GM19351 (cell line): Measurements from ENCODE around the gene CTH.
"Not testable (repeated sequence)": the region's sequence is repeated elsewhere in the genome, so short reads cannot be mapped to it uniquely, and the experiment has no call there.

Source experiments
- ATAC-seq: cut with Tn5 transposase; IDR thresholded peaks from one replicate; pipeline ENCODE4 v1.9.1; 2021; ENCODE audit warnings: mild to moderate bottlenecking, moderate library complexity; ENCODE audit not compliant: unreplicated experiment

Gene CTH

GRCh38 chr1:70449049-70449448 is 38.0 kb downstream of the CTH start:
- no peak for ATAC-seq

GRCh38 chr1:70452164-70452939 is 41.3 kb downstream of the CTH start:
- ATAC-seq = not testable (repeated sequence)

GRCh38 chr1:70455291-70455690 is 44.2 kb downstream of the CTH start:
- ATAC-seq = no peak

GRCh38 chr1:70458131-70458530 is 47.1 kb downstream of the CTH start:
- no peak for ATAC-seq

- ATAC-seq = no peak
Measured at GRCh38 chr1:70459496-70460225, 48.6 kb downstream of the CTH start.

- ATAC-seq = not testable (repeated sequence)
Measured at GRCh38 chr1:70460740-70461713, 50.0 kb downstream of the CTH start.

- no peak for ATAC-seq
Measured at GRCh38 chr1:70462611-70463010, 51.5 kb downstream of the CTH start.

- ATAC-seq = no peak
Measured at GRCh38 chr1:70465911-70466310, 54.8 kb downstream of the CTH start.

GRCh38 chr1:70467531-70467930 is 56.5 kb downstream of the CTH start:
- no peak for ATAC-seq

GRCh38 chr1:70468180-70468579 is 57.1 kb downstream of the CTH start:
- no peak for ATAC-seq

GRCh38 chr1:70469184-70469583 is 58.1 kb downstream of the CTH start:
- ATAC-seq = not testable (repeated sequence)

- no peak for ATAC-seq
Measured at GRCh38 chr1:70475023-70475422, 64.0 kb downstream of the CTH start.

- no peak for ATAC-seq
Measured at GRCh38 chr1:70477090-70477489, 66.0 kb downstream of the CTH start.

- not testable (repeated sequence) for ATAC-seq
Measured at GRCh38 chr1:70477905-70478304, 66.8 kb downstream of the CTH start.

GRCh38 chr1:70483342-70483741 is 72.3 kb downstream of the CTH start:
- no peak for ATAC-seq

- no peak for ATAC-seq
Measured at GRCh38 chr1:70485624-70486023, 74.6 kb downstream of the CTH start.

GRCh38 chr1:70486676-70487458 is 75.8 kb downstream of the CTH start:
- no peak for ATAC-seq

- ATAC-seq = peak; percentile 8
Measured at GRCh38 chr1:70487459-70487815, 76.4 kb downstream of the CTH start.

- peak; percentile 81 for ATAC-seq
Measured at GRCh38 chr1:70487910-70488665, 77.0 kb downstream of the CTH start.
